NCI-H2171 treated with DMSO at 0.1 percent for 48 hours (cell line): ENCODE results near the gene HNRNPA0.

ENCODE experiments used
- DNase-seq: peaks from one replicate; lab custom pipeline; 2025; lab: John Stamatoyannopoulos, UW

Gene HNRNPA0

GRCh38 chr5:137754961-137755762 lies 999 bp upstream of the HNRNPA0 start:
- DNase-seq, result peak; percentile 68

GRCh38 chr5:137753691-137754187 lies 424 bp downstream of the HNRNPA0 start:
- no peak for DNase-seq

GRCh38 chr5:137752905-137753690 lies 1.1 kb downstream of the HNRNPA0 start:
- DNase-seq, result peak; percentile 5

GRCh38 chr5:137751869-137752491 lies 2.2 kb downstream of the HNRNPA0 start:
- DNase-seq, result peak; percentile 65

GRCh38 chr5:137750436-137750835 lies 3.7 kb downstream of the HNRNPA0 start:
- DNase-seq, result no peak

- no peak for DNase-seq
Observed at GRCh38 chr5:137747848-137748247, 6.3 kb downstream of the HNRNPA0 start.

GRCh38 chr5:137743031-137743640 lies 11.0 kb downstream of the HNRNPA0 start:
- DNase-seq, result peak; percentile 68

- DNase-seq, result no peak
Observed at GRCh38 chr5:137741718-137742117, 12.4 kb downstream of the HNRNPA0 start.

GRCh38 chr5:137739737-137740136 lies 14.4 kb downstream of the HNRNPA0 start:
- DNase-seq, result no peak

GRCh38 chr5:137738947-137739346 lies 15.2 kb downstream of the HNRNPA0 start:
- no peak for DNase-seq

GRCh38 chr5:137737349-137738131 lies 16.6 kb downstream of the HNRNPA0 start:
- DNase-seq, result no peak

- DNase-seq, result no peak
Observed at GRCh38 chr5:137736496-137736895, 17.7 kb downstream of the HNRNPA0 start.

GRCh38 chr5:137735555-137736284 lies 18.4 kb downstream of the HNRNPA0 start, which contains the start of gene KLHL3:
TSS of gene KLHL3 (minus strand) at chr5:137736089. CDS start at chr5:137735646, 443 bp downstream.
- DNase-seq, result peak; percentile 79

- peak; percentile 32 for DNase-seq
Observed at GRCh38 chr5:137734962-137735554, 19.1 kb downstream of the HNRNPA0 start.

GRCh38 chr5:137734331-137734730 lies 19.8 kb downstream of the HNRNPA0 start:
- peak; percentile 36 for DNase-seq

- DNase-seq, result no peak
Observed at GRCh38 chr5:137733922-137734321, 20.2 kb downstream of the HNRNPA0 start.

- DNase-seq, result no peak
Observed at GRCh38 chr5:137733006-137733405, 21.2 kb downstream of the HNRNPA0 start.

- no peak for DNase-seq
Observed at GRCh38 chr5:137731176-137731575, 23.0 kb downstream of the HNRNPA0 start.

GRCh38 chr5:137730336-137730735 lies 23.8 kb downstream of the HNRNPA0 start:
- DNase-seq, result no peak

- DNase-seq, result no peak
Observed at GRCh38 chr5:137728048-137728447, 26.1 kb downstream of the HNRNPA0 start.
